ENCODE results near the gene UNC93B1.
"Not testable (repeated sequence)": the region's sequence is repeated elsewhere in the genome, so short reads cannot be mapped to it uniquely, and the experiment has no call there.

GRCh38 chr11:67990546-67991346 lies 13.2 kb downstream of the UNC93B1 start:
- not testable (repeated sequence) for TF ChIP-seq POLR2AphosphoS5, CTCF (IDR thresholded peaks at IDR 0.05)

Data from upper lobe of left lung (tissue), 4 donors.